Activated T-cell treated with anti-CD3 and anti-CD28 coated beads, Interleukin-2, amount 50 U/mL, for 1 hour (primary cell): ENCODE measurements around the gene ZRANB3.
"Not testable (repeated sequence)": the region's sequence is repeated elsewhere in the genome, so short reads cannot be mapped to it uniquely, and the experiment has no call there.

Experiments used
- DNase-seq: peaks from one replicate; pipeline ENCODE4 v3.0.0-alpha.2; 2020

The ZRANB3 gene

DNA sequence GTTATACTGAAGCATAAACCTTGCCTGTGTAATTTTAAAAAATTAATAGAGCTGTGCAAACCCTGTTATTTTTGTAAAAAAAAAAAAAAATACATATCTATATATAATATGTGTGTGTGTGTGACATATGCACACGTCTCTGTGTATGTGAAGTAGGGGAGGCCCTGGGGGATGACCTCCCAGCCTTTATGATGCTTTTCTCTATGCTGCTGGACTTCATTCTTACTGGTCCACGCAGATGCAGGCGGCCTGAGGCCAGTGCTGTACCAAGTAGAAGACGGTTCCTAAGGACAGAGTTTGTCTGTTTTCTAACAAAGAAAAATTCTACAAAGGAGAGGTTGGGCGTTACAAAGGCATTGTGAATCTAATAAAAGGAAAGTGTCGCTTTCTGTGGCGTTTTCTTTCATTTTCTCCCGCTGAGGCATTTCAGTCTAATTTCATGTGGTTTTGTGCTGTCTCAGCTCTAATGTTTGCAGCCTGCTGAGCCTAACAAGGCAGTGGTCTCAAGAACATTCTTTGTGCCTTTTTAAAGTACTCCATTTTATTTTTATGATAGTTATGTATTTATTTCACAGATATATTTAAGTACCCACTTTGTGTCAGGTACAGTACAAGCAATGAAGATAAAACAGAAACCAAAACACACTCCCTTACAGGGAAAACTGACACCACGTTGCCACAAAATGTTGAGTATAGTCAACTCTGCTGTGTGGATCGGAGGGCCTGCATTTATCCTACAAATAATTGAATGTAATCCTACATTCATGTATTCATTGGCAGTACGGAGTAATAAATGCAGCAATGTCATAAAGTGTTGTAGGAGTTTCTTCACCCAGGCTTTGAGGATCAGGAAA, 360.9 kb downstream of the ZRANB3 start:
- DNase-seq = no peak

- no peak for DNase-seq
These were observed 362.7 kb downstream of the ZRANB3 start for GRCh38 chr2:135168204-135168856.

DNA sequence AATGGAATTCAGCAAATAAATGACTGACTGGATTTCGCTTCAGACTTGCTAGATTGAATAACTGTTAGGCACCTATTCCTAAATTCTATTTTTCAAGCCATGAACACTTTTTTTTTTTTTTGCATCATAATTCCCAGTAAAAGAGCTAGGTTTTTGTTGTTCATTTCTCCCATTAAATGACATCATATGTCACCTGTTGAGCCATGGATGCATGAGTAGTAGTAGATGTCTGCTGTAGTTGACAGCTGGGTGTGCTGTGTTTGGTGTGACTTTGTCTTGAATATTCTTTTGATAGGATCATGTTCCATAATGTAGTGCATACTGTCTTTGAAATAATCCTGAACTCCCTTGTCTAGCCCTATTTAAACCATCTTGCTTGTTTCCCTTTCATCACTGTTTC, 363.7 kb downstream of the ZRANB3 start:
- no peak for DNase-seq

DNA sequence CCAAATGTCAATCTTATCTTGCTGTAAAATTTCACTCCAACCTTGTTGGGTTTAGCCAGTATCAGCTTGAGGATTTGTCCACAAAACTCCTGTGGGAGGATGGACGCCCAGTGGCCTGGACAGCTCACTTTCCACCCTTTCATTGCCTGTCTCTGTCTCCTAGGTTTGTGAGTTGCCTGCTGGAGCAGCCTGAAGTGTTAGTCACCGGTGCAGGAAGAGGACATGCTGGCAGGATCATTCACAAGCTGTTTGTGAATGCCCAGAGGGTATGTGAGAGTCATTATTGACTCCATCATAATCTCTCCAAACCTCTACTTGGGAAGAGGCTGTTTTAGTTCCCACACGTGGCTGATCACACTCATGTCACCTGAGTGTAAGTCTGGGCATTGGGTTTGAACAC, 366.6 kb downstream of the ZRANB3 start:
- no peak for DNase-seq

- no peak for DNase-seq
These were observed 367.1 kb downstream of the ZRANB3 start for GRCh38 chr2:135163901-135164300.

- DNase-seq = no peak
These were observed 367.7 kb downstream of the ZRANB3 start for GRCh38 chr2:135163306-135163705.

DNA sequence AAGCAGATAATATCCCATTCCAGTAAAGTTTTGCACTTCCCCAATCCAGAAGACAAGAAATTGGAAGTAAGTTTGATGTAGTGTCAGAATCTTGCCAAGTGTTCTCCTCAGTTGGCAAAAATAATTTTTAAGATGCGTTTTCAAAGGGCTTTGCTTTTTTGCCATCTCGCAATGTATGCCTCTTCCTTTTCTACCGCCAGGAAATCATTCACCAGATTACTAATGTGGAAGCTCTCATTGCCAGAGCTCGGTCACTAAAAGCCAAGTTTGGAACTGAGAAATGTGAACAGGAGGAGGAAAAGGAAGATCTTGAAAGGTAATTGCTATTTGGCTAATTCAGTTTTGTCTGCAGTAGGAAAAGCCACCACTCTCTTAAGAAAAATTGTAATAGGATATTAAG, 368.2 kb downstream of the ZRANB3 start:
- DNase-seq = no peak

DNA sequence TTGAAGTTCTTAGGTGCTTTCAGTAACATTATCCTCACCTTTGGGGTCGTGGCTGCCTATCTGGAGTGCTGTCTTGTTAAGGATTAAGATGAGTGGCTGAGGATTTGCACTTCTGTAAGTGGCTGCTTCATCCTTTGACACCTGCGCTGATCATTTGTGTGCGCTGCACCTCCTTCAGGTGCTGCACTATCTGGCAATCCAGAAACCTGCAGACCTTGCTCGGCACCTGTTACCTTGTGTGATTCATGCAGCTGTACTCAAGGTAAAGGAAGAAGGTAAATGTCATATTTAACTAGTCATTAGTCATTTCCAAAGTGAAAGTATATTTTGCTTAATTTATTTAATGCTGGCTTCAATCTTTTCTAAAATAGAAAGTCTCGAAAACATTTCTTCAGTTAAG, 368.6 kb downstream of the ZRANB3 start:
- DNase-seq = no peak

DNA sequence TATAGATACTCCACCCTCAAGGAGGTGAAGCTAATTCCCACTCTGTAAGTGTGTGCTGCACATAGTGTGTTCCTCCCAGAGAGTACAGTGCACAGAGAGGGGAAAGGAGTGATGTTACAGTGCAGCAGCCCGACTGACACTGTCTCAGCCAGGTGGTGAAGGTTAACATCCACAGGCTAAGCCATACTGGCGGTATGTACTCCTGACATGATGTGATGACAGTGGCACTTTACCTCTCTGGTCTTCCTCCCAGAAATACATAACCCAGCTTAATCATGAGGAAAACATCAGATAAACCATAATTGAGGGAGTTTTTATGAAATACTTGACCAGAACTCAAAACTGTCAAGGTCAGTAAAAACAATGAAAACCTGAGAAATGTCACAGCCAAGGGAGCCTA, 371.8 kb downstream of the ZRANB3 start:
- no peak for DNase-seq

GRCh38 chr2:135157856-135158255, 373.2 kb downstream of the ZRANB3 start:
- no peak for DNase-seq

GRCh38 chr2:135154962-135155361, 376.1 kb downstream of the ZRANB3 start:
- DNase-seq = no peak

- no peak for DNase-seq
These were observed 378.7 kb downstream of the ZRANB3 start for GRCh38 chr2:135152361-135152760.

DNA sequence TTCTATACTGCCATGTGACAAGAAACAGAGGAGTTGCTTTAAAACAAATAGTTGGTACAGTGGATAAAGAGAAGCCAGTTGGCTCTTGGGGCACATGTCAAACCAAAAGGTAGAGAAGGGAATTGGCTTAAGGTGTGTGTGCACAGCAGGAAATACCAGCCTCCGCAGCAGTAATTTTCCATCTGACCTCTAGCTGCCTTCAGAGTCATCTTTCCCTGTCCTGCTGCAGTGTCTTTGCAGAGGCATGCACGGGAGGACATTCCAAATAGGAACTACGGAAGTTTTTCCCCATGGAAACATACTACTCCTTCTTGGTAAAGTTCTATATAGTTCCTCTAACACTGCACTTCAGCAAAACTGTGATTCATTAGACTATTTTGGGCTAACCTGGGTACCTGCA, 379.4 kb downstream of the ZRANB3 start:
- DNase-seq = no peak

DNA sequence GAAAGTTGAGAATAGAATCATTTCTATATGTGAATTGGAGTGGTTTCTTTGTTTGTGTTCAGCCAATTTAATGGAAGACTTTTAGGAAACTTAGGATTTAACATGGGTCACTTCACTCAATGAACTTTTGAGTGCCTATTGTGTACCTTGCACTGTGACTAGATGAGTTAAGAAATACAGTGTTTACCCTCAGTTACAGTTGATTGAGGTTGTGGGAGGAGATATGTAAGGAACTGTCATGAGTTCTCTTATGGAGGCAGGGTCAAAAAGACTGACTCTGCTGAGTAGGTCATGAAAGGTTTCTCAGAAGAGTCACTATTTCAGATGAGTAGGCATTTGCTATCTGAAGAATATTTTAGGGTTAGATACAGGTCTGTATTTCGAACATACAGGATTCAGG, 380.3 kb downstream of the ZRANB3 start:
- DNase-seq = no peak

GRCh38 chr2:135149251-135149650, 381.8 kb downstream of the ZRANB3 start:
- DNase-seq = no peak

DNA sequence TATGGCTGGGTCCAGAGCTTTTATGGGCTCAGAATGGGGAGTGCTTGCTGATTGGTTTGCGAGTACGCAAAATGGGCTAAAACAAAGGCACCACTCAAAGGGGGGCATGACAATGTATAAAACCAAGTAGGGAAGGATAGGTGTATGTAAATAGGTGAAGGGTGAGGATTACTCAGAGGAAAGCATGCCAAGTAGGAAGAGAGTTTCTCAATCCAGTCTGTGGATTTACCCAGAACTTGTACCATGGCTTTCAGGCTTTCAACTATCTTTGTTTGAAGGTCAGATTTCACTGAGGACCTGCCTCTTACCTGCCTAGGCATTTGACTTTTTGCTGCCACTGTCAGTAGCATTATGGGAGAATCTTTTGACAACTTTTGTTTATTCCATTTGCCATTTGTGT, 386.7 kb downstream of the ZRANB3 start:
- no peak for DNase-seq

- DNase-seq = no peak
These were observed 388.7 kb downstream of the ZRANB3 start for GRCh38 chr2:135142323-135142722.

DNA sequence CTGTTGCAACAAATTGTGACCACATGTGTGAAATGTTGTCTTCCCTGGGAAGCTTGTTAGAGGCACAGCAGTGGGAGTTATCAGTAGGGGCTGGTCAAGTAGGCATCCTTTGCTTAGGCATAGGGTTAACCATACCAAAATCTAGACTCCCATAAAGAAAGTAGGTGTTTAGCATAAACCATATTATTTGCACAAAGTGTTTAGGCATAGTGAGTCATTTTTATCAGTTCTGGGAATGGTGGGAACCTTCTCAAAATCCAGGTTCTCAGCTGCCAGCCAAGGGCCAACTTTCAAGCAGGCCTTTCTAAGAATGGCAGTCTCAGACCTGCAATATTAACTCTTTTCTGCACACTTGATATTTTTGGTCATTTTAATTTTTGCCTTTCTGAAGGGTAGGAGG, 390.4 kb downstream of the ZRANB3 start:
- no peak for DNase-seq

DNA sequence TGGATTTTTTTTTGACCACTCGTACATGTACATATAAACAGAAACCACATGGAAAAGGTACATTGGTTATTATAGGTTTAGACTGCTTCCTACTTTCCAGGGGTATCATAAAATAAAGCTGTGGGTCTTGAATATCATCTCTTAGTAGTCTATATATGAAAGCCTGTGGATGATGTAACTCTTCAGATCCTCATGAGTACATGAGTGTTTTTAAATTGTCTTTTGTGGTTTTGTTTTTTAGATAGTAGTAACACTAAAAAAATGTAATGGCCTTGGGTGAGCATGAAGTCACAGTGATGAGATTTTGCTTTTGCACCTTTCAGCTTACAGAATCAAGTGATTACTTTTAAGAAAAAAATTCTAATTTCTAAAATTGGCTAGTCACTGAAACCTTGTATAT, 398.7 kb downstream of the ZRANB3 start:
- no peak for DNase-seq

DNA sequence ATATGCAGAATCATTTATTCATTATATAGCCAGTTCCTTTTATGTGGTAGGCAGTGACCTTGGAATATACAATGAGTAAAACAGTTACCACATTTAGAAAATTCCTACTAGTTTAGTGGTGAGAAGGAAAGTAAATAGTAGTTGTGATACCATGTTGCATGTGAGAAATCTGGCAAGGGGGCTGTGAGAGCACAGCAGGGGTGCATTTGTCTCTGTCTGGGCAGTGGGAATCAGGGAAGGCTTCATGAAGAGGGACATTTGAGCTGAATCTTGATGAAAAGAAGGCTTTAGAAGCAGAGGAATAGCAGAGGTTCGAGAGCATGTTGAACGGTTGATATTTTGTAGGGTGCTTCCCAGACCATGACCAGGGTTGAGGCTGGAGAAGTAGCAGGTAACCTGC, 400.3 kb downstream of the ZRANB3 start:
- DNase-seq = no peak

- DNase-seq = no peak
These were observed 405.1 kb downstream of the ZRANB3 start for GRCh38 chr2:135125940-135126339.

DNA sequence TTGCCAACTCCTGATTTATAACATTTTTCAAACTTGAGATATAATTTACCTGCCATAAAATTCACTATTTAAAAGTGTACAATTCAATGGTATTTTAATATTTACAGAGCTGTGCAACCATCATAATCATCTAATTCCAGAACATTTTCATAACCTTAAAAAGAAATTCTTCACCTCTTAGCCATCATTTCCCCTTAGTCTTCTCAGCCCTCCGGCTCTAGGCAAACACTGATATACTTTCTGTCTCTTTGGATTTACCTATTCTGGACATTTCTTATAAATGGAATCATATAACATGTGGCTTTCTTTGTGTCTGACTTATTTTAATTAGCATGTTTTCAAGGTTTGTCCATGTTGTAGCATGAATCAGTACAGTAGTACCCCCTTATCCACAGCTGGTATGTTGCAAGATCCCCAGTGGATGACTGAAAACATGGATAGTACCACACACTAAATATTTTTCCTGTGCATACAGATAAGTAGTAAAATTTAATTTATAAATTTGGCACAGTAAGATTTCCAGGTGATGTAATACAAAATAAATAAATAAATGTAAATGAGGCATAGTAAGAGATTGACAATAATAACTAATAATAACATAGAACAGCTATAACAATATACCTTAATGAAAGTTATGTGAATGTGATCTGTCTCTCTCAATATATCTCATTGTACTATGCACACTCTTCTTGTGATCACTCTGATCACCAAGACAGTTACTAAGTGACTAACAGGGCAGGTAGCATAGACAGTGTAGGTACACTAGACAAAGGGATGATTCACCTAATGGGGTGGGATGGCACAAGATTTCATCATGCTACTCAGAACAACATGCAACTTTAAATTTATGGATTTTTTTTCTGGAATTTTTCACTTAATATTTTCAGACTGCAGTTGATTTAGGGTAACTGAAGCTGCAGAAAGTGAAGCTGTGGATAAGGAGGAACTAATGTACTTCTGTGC, 405.8 kb downstream of the ZRANB3 start:
- no peak for DNase-seq

- not testable (repeated sequence) for DNase-seq
These were observed 409.4 kb downstream of the ZRANB3 start for GRCh38 chr2:135121658-135122039.
